OCI-LY7 (cell line): ENCODE measurements around the gene RCAN3. TPM values are rescaled to one million over a fixed set of nuclear protein-coding genes. Genes with fewer than 3 reads are reported as not detected.

ENCODE experiments used
- BruUV-seq: library from RNA; stranded (reverse); fragments of 400-500 nt; replicated peaks from 2 replicates; lab custom pipeline; 2021; lab: Mats Ljungman, UMichigan
- CTCF ChIA-PET: fragments of 300-600 bp; sonication (Branson Sonifier 250); formaldehyde crosslinking; loops from one replicate; lab custom pipeline; 2022; ENCODE audit warnings: antibody characterized with exemption; ENCODE audit not compliant: unreplicated experiment; lab: Charles Lee
- POLR2A ChIA-PET: fragments of 300-600 bp; sonication (Branson Sonifier 250); formaldehyde crosslinking; loops from one replicate; lab custom pipeline; 2022; ENCODE audit warnings: antibody characterized with exemption; lab: Charles Lee
- DNase-seq: peaks from one replicate; pipeline ENCODE4 v3.0.0-alpha.2; 2015; ENCODE audit warnings: low spot score
- H2AFZ ChIP-seq: fragments of 200-600 bp; sonication (generic), shearing (Covaris generic); 2 replicates; pipeline ENCODE4 v1.6.1; 2014; ENCODE audit warnings: mild to moderate bottlenecking, antibody characterized with exemption, low read length, moderate library complexity
- H3K27ac ChIP-seq: fragments of 200-600 bp; sonication (generic); 2 replicates; pipeline ENCODE4 v1.5.1; 2014; ENCODE audit warnings: mixed run types, low read depth, mild to moderate bottlenecking, moderate library complexity, low read length, inconsistent platforms; ENCODE audit not compliant: poor library complexity, severe bottlenecking
- H3K36me3 ChIP-seq: fragments of 200-600 bp; sonication (generic); 2 replicates; pipeline ENCODE4 v1.6.1; 2014; ENCODE audit warnings: mild to moderate bottlenecking, antibody characterized with exemption, low read length, moderate library complexity, mixed read lengths; ENCODE audit not compliant: insufficient read depth
- H3K4me1 ChIP-seq: fragments of 200-600 bp; sonication (generic); 2 replicates; pipeline ENCODE4 v1.5.1; 2014; ENCODE audit warnings: mild to moderate bottlenecking, low read length; ENCODE audit not compliant: insufficient read depth, poor library complexity, severe bottlenecking
- H3K4me2 ChIP-seq: fragments of 200-600 bp; sonication (generic); 2 replicates; pipeline ENCODE4 v1.6.1; 2014; ENCODE audit warnings: mild to moderate bottlenecking, low read length
- H3K4me3 ChIP-seq: fragments of 200-600 bp; sonication (generic); 2 replicates; pipeline ENCODE4 v1.5.1; 2014; ENCODE audit warnings: mild to moderate bottlenecking, low read depth, low read length; ENCODE audit not compliant: poor library complexity, severe bottlenecking
- H3K79me2 ChIP-seq: fragments of 200-600 bp; sonication (generic); 2 replicates; pipeline ENCODE4 v1.6.1; 2016; ENCODE audit warnings: low read depth, mild to moderate bottlenecking, low read length, moderate library complexity, mixed read lengths; ENCODE audit not compliant: insufficient read depth
- H3K9me2 ChIP-seq: fragments of 200-600 bp; sonication (generic); 2 replicates; pipeline ENCODE4 v1.6.1; 2016; ENCODE audit warnings: mild to moderate bottlenecking, low read length, mixed read lengths; ENCODE audit not compliant: insufficient read depth
- H3K9me3 ChIP-seq: fragments of 200-600 bp; sonication (generic); 2 replicates; pipeline ENCODE4 v1.6.1; 2014; ENCODE audit warnings: mild to moderate bottlenecking, mixed run types, low read length, mixed read lengths
- H4K20me1 ChIP-seq: fragments of 200-600 bp; sonication (generic); 2 replicates; pipeline ENCODE4 v1.6.1; 2014; ENCODE audit warnings: mild to moderate bottlenecking, antibody characterized with exemption, low read length, moderate library complexity, mixed read lengths; ENCODE audit not compliant: insufficient read depth
- CTCF ChIP-seq: fragments of 200-600 bp; sonication (generic); conservative IDR thresholded peaks from 2 replicates; pipeline ENCODE4 v1.5.1; 2014; ENCODE audit warnings: mild to moderate bottlenecking, antibody characterized with exemption, low read length, moderate library complexity, mixed read lengths
- EZH2phosphoT487 ChIP-seq: fragments of 200-600 bp; sonication (generic); IDR thresholded peaks from 2 replicates; pipeline ENCODE4 v1.6.1; 2018; ENCODE audit warnings: low read depth, borderline replicate concordance, mild to moderate bottlenecking, mixed run types, antibody characterized with exemption, low read length, moderate library complexity, mixed read lengths
- intact Hi-C: fragments of 100-400 bp; cut with micrococcal nuclease; formaldehyde crosslinking; loops from one replicate; pipeline ENCODE4 v1.10.0; 2022; ENCODE audit not compliant: unreplicated experiment
- total RNA-seq, 2 experiments: library from RNA; depleted of rRNA in 1 of 2; stranded (reverse); fragments of >200 nt in 1 of 2; shearing (Covaris generic) in 1 of 2; gene quantifications; 2 replicates each; pipeline ENCODE4 v1.2.3, GENCODE V29; 2014 to 2022

RCAN3 gene
- total RNA-seq, 2 experiments from 2014 or later, result 13.0 to 47.8 TPM

- no peak overlapping the region for H3K27ac ChIP-seq
- no peaks in the 10 kb centered on the region for H3K9me3 ChIP-seq
- no peaks in the 10 kb centered on the region for H3K79me2 ChIP-seq
- no peak overlapping the region for H3K4me3 ChIP-seq
- H2AFZ ChIP-seq, result no peak overlapping the region
- no peaks in the 10 kb centered on the region for H3K9me2 ChIP-seq
- TF ChIP-seq CTCF, result no peak
- TF ChIP-seq EZH2phosphoT487, result no peak
- peaks cover 3% of the 10 kb centered on the region for H3K4me1 ChIP-seq
- intact Hi-C loops, result no loop called here
- no peaks in the 10 kb centered on the region for H4K20me1 ChIP-seq
- H3K36me3 ChIP-seq, result no peaks in the 10 kb centered on the region
- no peak overlapping the region for H3K4me2 ChIP-seq
- BruUV-seq, result no TSS peak
- CTCF ChIA-PET, result no interaction called here
- POLR2A ChIA-PET, result interaction anchor here (0.7 kb wide), 1 partner anchor 27 kb away, joined by 4 read pairs; no protein-coding TSS in a partner anchor
- DNase-seq, result no peak
Measured at GRCh38 chr1:24575905-24576587, 73.4 kb downstream of the RCAN3 start.

GRCh38 chr1:24578846-24579245, 76.2 kb downstream of the RCAN3 start:
- no peaks in the 10 kb centered on the region for H3K79me2 ChIP-seq
- ChIA-PET POLR2A (interaction anchor here (0.6 to 0.9 kb wide), 4 partner anchors 39 to 64 kb away, joined by 3 to 6 read pairs (median 4); no protein-coding TSS in a partner anchor), CTCF (interaction anchor here (0.8 kb wide), 1 partner anchor 21 kb away, joined by 3 read pairs; no protein-coding TSS in a partner anchor)
- no peaks in the 10 kb centered on the region for H3K9me3 ChIP-seq
- no peaks in the 10 kb centered on the region for H3K9me2 ChIP-seq
- no peak overlapping the region for H3K4me3 ChIP-seq
- TF ChIP-seq CTCF (no peak), EZH2phosphoT487 (no peak)
- no TSS peak for BruUV-seq
- H3K4me1 ChIP-seq, result peaks cover under 1% of the 10 kb centered on the region
- intact Hi-C loops, result no loop called here
- H4K20me1 ChIP-seq, result no peaks in the 10 kb centered on the region
- DNase-seq, result no peak
- no peaks in the 10 kb centered on the region for H3K36me3 ChIP-seq
- H2AFZ ChIP-seq, result no peak overlapping the region
- H3K4me2 ChIP-seq, result no peak overlapping the region
- no peak overlapping the region for H3K27ac ChIP-seq

- CTCF ChIA-PET, result no interaction called here
- H3K4me1 ChIP-seq, result peaks cover 6% of the 10 kb centered on the region
- H3K4me3 ChIP-seq, result no peak overlapping the region
- intact Hi-C loops, result no loop called here
- POLR2A ChIA-PET, result no interaction called here
- TF ChIP-seq CTCF (no peak), EZH2phosphoT487 (no peak)
- no peak overlapping the region for H3K27ac ChIP-seq
- H3K9me3 ChIP-seq, result no peaks in the 10 kb centered on the region
- BruUV-seq, result no TSS peak
- DNase-seq, result no peak
- H2AFZ ChIP-seq, result no peak overlapping the region
- H3K4me2 ChIP-seq, result no peak overlapping the region
- H3K36me3 ChIP-seq, result no peaks in the 10 kb centered on the region
- no peaks in the 10 kb centered on the region for H3K79me2 ChIP-seq
- no peaks in the 10 kb centered on the region for H4K20me1 ChIP-seq
- H3K9me2 ChIP-seq, result no peaks in the 10 kb centered on the region
Measured at GRCh38 chr1:24580756-24581155, 78.1 kb downstream of the RCAN3 start.
